GM08714 (cell line): ENCODE results near the gene ID4.
"Not testable (repeated sequence)": the region's sequence is repeated elsewhere in the genome, so short reads cannot be mapped to it uniquely, and the experiment has no call there.

Experiments used
- H3K4me3 ChIP-seq: fragments of 200-500 bp; sonication (Bioruptor generic); 2 replicates; pipeline ENCODE4 v1.5.1; 2014; ENCODE audit warnings: mild to moderate bottlenecking, low read length, inconsistent platforms
- ZNF274 ChIP-seq: IDR thresholded peaks from 2 replicates; pipeline ENCODE4 v1.6.1; 2012; ENCODE audit warnings: mild to moderate bottlenecking, low read depth, low read length

Gene ID4

DNA sequence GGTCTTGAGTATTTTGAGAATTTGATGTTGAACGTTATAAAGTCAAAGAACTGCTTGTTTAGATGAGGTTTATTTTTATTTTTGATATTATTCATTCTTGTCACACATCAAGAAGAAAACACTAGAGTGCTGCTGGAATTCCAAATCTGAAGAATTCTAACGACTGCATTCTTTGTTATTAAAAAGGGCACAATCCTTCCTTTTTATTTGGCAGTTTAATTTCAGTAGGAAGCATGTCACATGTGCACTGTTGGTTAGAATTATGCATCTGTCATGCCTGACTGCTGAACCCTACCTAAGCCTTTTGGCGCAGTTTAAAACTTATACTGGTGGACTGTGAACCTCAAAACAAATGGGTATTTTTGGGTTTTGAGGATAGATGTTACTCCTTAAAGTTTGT is 4.0 kb downstream of the ID4 start:
- no peak overlapping the region for H3K4me3 ChIP-seq
- no peak for TF ChIP-seq ZNF274

DNA sequence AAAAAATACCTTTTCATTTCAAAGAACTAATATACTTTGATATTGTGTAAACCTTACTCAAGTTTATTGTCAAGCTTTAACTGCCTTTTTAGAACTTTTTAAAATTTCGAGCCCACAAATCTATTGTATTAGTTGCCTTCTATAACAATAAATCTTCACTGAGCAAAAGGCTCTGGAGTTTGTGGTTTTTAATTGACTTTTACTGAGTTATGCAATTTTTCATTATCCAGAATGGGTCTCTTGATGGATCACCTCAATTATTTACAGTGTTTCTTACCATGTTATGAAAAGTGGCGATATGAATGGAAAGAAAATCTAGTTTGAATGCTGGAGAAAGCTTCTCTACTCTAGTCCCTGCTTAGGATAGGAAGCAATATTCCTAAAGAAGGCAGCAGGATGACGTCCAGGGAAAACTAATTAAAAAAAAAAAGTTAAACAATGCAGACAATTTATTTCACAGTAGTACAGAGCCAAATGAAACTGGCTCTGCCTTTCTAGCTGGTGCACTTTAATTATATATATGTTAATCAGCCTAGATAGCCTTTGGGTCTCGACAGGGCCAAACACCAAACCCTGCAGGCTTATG is 5.0 kb downstream of the ID4 start:
- H3K4me3 ChIP-seq, result no peak overlapping the region
- TF ChIP-seq ZNF274, result no peak

DNA sequence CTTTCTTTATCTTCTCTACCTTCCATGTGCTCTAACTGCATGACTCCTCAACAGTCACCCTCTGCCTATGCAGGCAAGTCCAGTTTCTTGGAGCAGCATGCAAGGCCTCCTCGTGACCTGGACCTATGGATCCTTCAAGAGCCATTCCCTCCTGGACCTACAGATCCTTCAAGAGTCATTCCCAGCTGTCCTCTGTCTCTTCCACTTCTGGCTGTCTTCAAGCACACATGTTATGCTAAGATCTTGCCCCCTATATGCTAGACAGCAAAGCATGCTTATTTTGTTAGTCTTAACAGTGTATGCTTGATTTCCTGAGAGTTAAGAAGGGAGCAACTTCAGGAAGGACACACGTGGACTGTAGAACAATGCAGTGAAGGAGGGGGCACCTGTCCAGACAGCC is 7.5 kb downstream of the ID4 start:
- no peak for TF ChIP-seq ZNF274
- H3K4me3 ChIP-seq, result no peak overlapping the region

DNA sequence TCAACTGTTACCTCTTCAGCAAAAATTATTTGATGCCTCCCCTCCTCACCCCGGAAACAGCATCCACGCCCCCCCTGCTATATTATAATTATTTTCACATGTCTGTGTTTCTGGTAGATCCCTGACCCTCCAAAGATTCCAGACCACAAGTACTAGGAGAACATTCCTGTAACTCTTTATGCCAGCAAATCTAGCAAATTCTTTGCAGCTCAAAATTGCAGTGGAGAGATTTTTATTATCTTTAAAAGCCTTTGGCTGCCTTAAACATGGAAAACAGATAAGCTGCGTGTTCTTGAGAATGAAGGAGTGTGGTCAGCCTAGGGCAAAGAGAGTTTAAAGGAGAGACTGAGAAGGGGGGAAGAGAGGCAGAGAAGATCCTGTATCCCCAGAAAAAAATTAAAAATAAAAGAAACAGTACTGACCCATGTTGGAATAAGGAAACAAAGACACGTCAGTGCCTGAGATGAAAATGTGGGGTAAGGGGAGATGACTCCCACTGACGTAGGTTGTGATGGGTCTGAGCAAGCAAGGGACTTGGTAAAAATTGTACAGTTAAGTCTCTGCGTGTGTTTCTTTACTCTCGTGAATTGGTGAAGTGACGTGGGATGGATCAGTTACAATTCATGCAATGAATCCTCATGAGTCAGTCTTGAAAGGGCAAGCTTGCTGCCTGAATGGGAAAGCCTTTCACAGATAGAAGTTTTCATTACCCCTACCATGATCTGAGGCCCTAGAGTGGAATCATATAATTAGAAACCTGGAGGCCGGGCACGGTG is 8.3 kb downstream of the ID4 start:
- no peak for TF ChIP-seq ZNF274
- no peak overlapping the region for H3K4me3 ChIP-seq

DNA sequence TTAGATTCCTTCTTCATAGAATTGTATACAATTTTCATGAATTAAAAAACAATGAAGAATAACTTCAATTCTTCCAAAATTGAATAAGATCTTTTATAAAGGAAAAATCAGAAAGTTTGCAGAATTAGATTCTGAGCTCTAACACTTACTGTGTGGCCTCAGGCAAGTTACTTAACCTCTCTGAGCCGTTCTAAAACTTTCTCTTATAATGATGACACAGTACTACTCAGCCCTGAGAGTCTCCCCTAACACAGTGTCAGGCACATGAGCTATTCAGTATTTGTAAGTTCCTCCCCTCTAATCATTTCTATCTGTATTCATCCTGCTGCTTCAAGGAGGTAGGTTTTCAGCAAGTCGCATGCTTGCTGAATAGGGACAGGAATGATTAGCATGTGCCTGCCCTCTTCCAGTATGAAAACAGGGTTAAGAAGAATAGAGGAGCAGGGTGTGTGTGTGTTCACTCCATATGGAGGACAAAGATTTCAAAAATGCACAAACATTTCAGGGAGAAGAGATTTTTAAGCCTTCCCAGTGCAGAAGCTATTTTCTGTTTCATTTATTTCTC is 11.4 kb downstream of the ID4 start:
- TF ChIP-seq ZNF274, result no peak
- no peak overlapping the region for H3K4me3 ChIP-seq

DNA sequence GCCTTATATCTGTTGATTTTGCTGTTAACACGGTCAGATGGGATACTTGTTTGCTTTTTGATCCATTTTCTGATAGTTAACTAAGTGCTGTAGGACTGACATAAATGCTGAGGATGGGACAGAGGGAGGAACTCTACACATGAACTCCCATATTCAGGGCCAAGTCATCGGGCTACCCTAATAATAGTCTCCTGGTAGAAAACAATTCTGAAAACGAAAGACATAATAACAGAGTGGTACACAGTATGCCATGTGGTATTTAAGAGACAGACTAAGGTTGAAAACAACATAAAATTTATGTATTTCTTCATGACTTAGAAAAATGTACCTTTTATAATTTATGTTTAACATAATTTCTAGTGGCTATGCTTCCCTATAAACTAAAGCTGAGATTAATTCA is 12.0 kb downstream of the ID4 start:
- no peak for TF ChIP-seq ZNF274
- no peak overlapping the region for H3K4me3 ChIP-seq

DNA sequence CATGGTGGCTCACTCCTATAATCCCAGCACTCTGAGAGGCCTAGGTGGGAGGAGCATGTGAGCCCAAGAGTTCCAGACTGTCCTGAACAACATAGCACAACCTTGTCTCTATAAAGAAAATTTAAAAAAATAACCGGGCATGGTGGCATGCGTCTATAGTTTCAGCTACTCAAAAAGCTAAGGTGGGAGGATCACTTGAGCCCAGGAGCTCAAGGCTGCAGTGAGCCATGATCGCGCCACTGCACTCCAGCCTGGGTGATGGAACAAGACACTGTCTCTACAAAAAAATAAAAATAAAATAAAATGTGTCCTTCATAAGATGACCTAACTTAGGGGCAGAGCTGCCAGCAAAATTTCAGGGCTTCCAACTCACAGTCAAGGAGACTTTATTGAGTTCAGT is 12.6 kb downstream of the ID4 start:
- TF ChIP-seq ZNF274, result no peak
- no peak overlapping the region for H3K4me3 ChIP-seq

DNA sequence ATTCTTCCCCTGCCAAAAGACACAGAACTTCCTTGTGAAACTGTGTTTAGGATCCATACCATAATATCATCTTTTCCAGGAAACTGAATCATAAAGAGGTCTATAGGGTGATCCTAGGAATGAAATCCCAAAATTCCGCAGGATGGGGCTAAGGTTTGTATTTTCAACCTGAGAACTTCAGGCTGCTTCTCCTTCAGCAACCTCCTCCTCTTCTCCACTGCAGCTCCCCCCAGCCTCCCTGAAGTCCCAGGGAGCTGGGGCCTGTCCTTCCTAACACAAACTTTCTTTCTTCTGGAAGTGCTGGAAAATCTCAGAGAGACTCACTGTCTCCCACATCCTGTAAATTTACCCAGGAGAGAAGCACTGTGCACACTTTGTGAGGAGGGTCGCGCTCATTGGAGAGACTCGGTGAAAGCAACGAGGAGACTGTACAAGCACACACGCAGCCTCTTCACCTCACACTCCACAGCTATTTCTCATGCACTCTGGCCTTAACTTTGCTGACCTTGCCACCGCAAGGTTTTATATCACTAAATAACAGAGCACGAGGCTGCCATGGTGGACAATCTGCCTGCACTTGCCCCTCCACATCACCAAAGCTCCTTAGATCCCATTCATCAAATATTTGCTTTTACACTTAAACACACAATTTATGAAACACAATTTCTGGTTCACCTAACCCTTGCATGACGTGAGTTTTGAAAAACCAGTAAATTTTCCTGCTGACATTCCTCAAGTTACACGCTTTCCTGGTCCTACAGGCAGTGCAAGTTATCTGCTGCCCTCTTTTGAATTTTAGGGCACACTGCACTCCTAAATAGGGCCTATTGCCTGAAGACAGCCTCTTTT is 14.3 kb downstream of the ID4 start:
- no peak overlapping the region for H3K4me3 ChIP-seq
- no peak for TF ChIP-seq ZNF274

DNA sequence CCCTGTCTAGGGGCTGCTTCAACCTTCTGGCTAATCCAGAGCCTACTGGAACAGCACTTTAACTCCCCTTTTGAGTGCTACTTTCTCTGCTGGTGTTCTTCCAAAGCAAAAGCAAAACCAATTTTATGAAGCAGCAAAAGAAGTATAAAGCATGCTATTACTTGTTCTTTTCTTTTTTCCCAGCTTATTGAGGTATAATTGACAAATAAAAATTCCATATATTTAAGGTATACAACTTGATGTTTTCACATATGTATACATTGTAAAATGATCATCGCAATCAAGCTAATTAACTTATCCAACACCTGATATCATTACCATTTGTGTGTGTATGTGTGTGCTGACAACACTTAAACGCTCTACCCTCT is 14.9 kb downstream of the ID4 start:
- no peak for TF ChIP-seq ZNF274
- no peak overlapping the region for H3K4me3 ChIP-seq

DNA sequence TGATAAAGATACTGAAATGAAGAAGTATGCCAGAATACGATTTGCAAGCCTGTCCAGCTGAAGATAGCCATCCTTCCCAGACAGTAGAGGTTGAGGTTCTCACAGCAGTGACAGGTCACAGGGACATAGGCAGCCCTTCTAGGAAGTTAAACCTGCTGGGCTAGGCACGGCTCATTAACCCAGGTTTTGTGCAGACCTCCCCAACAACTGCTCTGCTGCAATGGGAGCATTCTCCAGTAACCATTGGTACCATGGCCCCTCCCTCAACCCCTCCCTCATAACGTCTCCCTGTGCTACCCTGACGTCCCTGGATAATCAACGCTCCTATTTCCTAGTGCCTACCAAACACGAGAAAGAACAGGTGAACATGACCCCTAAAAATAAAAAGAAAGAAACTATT is 15.8 kb downstream of the ID4 start:
- no peak for TF ChIP-seq ZNF274
- no peak overlapping the region for H3K4me3 ChIP-seq

DNA sequence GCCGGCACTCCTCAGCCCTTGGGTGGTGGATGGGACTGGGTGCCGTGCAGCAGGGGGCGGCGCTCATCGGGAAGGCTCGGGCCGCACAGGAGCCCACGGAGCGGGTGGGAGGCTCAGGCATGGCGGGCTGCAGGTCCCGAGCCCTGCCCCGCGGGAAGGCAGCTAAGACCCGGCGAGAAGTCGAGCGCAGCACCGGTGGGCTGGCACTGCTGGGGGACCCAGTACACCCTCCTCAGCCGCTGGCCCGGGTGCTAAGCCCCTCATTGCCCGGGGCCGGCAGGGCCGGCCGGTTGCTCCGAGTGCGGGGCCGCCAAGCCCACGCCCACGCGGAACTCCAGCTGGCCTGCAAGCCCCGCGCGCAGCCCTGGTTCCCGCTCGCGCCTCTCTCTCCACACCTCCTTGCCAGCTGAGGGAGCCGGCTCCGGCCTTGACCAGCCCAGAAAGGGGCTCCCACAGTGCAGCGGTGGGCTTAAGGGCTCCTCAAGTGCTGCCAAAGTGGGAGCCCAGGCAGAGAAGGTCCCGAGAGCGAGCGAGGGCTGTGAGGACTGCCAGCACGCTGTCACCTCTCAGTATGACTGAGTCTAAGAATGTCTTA is 17.3 kb downstream of the ID4 start:
- H3K4me3 ChIP-seq, result not testable (repeated sequence)

DNA sequence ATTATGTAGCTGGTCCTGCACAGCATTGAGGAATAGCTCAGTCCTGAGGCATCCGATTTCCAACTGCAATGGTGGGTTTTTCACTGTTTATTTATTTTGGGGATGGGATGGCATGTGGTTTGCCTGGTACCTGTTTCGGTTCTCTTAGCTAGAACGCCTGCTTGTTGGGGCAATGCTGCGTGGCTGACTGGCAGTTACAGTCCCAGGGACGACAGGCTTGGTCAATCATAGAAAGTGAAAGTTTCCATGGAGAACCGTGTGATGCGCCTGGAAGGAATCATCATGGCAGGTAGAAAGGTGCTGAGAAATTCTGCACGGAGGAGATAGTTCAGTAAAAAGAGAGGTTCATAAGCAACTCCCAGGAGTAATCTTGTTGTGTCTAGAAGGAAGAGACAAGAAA is 18.4 kb downstream of the ID4 start:
- no peak overlapping the region for H3K4me3 ChIP-seq
- no peak for TF ChIP-seq ZNF274

DNA sequence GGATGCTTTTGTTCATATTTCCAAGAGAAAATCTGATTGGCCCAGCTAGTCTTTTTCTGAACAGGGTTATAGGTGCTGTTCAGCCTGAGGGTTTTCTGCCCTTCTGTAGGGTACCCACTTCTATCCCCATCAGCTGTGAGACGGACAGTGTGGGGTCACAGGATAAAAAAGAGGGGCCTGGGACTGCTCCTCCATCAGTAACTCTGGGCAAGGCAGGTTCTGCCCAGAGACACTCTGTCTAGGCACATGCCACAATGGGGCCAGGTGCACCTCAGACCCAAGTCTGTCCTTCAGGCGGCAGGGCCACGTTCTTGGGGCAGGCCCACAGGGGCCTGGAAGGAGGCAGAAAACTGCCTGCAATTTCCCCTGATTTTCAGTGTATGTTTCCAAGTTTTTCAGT is 20.0 kb downstream of the ID4 start:
- H3K4me3 ChIP-seq, result no peak overlapping the region
- no peak for TF ChIP-seq ZNF274

DNA sequence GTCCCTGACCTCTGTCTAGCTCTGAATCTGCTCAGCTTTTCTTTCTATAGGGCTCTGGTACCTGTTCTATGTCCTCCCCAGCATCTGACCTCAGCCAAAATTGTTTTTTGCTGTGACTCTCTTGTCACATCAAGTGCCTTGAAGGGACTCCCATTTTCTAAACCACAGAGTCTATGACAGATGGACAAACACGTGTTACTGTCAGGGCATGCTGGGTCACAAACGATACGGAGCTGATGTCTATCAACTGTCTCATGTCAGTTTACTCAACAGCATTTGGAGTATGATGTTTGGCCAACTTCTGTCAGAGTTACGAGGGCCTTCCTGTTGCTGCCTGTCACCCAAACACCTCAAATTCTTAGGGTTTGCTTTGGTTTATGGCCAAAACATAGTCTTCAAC is 20.5 kb downstream of the ID4 start:
- no peak for TF ChIP-seq ZNF274
- H3K4me3 ChIP-seq, result no peak overlapping the region
